Right atrium auricular region (tissue), 2 donors: Measurements from ENCODE around the gene SMAD6. TPM values are rescaled to one million over a fixed set of nuclear protein-coding genes. Genes with fewer than 3 reads are reported as not detected.

Source experiments
- DNase-seq: peaks from one replicate; pipeline ENCODE4 v3.0.0-alpha.2; 2019; ENCODE audit warnings: low spot score
- H3K27ac ChIP-seq, 2 donors: fragments of 200-600 bp; sonication (generic); 1 replicate in 1 of 2; 2 replicates in 1 of 2; pipeline ENCODE4 v1.5.1; 2016 to 2019
- H3K27me3 ChIP-seq, 2 donors: fragments of 200-600 bp; sonication (generic); one replicate each; pipeline versions ENCODE4 v1.5.1 to v1.6.0; 2017 to 2019
- H3K36me3 ChIP-seq: fragments of 200-600 bp; sonication (generic); one replicate; pipeline ENCODE4 v1.5.1; 2016
- H3K4me1 ChIP-seq, 2 donors: fragments of 200-600 bp; sonication (generic); one replicate each; pipeline versions ENCODE4 v1.5.1 to v1.6.0; 2017 to 2019
- H3K4me3 ChIP-seq, 2 donors: fragments of 200-600 bp; sonication (generic); 1 replicate in 1 of 2; 2 replicates in 1 of 2; pipeline ENCODE4 v1.5.1; 2017 to 2019; ENCODE audit warnings: mild to moderate bottlenecking in 1 of 2, moderate library complexity in 1 of 2
- H3K9me3 ChIP-seq, 2 donors: fragments of 200-600 bp; sonication (generic); one replicate each; pipeline ENCODE4 v1.5.1; 2019
- total RNA-seq, 2 donors: library from RNA; depleted of rRNA; stranded (reverse); fragments of >200 nt; gene quantifications; one replicate each; pipeline ENCODE4 v1.1.0, GENCODE V29; 2016
- TF ChIP-seq, protein P1 (sequence below), 2 donors: fragments of 200-600 bp; sonication (generic); IDR thresholded peaks; one replicate each; pipeline ENCODE4 v1.5.1; 2019; ENCODE audit warnings: antibody characterized with exemption in 2 of 2

SMAD6 gene
- total RNA-seq, 2 donors from 2014 or later = 20.8 to 104 TPM

DNA sequence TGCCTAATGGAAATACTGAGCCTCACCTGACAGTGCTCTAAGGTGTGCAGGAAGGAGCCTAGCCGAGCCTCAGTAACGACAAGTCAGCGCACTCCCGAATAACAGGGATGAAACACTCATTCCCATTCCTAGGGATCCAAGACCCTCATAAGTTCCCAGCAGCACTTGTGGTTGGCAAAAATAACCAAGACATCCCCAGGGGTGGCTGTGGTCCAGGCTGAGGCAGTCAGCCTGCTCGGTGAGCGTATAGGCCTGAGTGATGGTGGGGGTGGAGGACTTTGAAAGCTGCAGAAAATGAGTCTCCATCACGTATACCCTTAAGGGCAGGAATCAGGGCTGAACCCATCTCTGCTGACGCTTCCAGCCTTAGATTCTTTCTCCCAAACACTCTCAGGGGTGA lies 120.1 kb downstream of the SMAD6 start:
- no peaks in the 10 kb centered on the region for H3K9me3 ChIP-seq
- no peak overlapping the region for H3K27ac ChIP-seq
- H3K27me3 ChIP-seq = no peaks in the 10 kb centered on the region
- TF ChIP-seq, protein P1, sequence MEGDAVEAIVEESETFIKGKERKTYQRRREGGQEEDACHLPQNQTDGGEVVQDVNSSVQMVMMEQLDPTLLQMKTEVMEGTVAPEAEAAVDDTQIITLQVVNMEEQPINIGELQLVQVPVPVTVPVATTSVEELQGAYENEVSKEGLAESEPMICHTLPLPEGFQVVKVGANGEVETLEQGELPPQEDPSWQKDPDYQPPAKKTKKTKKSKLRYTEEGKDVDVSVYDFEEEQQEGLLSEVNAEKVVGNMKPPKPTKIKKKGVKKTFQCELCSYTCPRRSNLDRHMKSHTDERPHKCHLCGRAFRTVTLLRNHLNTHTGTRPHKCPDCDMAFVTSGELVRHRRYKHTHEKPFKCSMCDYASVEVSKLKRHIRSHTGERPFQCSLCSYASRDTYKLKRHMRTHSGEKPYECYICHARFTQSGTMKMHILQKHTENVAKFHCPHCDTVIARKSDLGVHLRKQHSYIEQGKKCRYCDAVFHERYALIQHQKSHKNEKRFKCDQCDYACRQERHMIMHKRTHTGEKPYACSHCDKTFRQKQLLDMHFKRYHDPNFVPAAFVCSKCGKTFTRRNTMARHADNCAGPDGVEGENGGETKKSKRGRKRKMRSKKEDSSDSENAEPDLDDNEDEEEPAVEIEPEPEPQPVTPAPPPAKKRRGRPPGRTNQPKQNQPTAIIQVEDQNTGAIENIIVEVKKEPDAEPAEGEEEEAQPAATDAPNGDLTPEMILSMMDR (IDR thresholded peaks at IDR 0.05) = no peak
- no peak for DNase-seq
- no peaks in the 10 kb centered on the region for H3K36me3 ChIP-seq
- H3K4me3 ChIP-seq = no peak overlapping the region
- no peaks in the 10 kb centered on the region for H3K4me1 ChIP-seq

DNA sequence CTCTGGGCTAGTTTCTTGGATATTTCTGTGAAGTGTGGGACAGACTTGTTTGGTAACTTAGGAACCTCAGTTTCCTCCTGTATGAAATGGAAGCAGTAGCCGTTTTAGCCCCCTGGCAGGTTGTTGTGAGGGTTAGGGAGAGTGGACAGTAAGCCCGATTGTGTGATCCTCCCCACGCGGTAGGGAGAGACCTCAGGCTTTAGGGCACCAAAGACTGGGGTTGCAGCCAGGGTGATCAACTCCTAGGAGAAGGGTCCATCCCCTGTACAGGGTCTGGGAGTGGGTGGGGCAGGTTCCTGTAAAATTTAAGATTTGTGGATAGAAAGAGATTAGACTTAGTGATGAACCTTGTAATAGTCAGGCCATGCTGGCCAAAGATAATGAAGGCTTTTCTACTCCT lies 120.5 kb downstream of the SMAD6 start:
- TF ChIP-seq, protein P1 (IDR thresholded peaks at IDR 0.05) = no peak
- H3K27me3 ChIP-seq = no peaks in the 10 kb centered on the region
- H3K9me3 ChIP-seq = no peaks in the 10 kb centered on the region
- no peak overlapping the region for H3K4me3 ChIP-seq
- DNase-seq = no peak
- no peak overlapping the region for H3K27ac ChIP-seq
- H3K36me3 ChIP-seq = no peaks in the 10 kb centered on the region
- no peaks in the 10 kb centered on the region for H3K4me1 ChIP-seq

DNA sequence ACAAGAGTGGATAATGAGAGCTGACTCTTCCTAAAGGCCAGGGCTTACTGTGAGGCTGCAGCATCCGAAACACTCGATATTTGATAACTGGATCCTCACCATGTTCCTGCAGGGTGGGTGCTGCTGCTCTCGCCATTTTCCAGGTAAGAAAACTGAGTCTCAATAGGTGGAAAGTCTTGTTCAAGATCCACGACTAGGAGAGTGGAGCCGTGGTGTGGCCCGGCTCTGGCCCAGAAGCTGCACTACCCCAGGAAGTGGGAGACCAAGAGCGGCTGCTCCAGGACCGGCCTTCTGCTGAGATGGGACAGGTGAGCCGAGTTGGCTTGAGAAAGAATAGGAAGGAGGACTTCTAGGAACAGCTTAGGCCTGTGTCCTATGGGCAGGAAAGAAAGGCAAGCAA lies 121.6 kb downstream of the SMAD6 start:
- H3K9me3 ChIP-seq = no peaks in the 10 kb centered on the region
- H3K4me1 ChIP-seq = no peaks in the 10 kb centered on the region
- no peak overlapping the region for H3K4me3 ChIP-seq
- TF ChIP-seq, protein P1 (IDR thresholded peaks at IDR 0.05) = no peak
- DNase-seq = no peak
- no peaks in the 10 kb centered on the region for H3K27me3 ChIP-seq
- no peak overlapping the region for H3K27ac ChIP-seq
- H3K36me3 ChIP-seq = no peaks in the 10 kb centered on the region

DNA sequence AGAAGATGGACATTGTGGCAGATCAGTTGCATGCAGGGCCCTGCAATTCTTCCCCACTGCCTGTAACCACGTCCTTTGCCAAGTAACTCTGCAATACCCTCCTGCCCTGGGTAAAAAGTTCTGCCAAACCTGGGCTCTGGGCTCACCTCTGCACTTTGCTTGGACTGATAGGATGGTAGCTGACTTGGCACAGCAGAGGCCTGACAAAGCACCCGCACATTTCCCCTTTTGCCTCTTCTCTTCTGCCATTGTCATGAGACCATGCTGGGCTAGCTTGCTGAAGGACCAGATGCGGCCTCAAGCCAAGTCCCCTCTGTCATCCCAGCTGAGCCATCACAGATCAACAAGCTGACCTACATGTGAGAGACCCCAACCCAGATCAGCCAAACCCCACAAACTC lies 122.4 kb downstream of the SMAD6 start:
- Histone ChIP-seq H3K4me1 (no peaks in the 10 kb centered on the region), H3K36me3 (no peaks in the 10 kb centered on the region)
- TF ChIP-seq, protein P1 (IDR thresholded peaks at IDR 0.05) = no peak

DNA sequence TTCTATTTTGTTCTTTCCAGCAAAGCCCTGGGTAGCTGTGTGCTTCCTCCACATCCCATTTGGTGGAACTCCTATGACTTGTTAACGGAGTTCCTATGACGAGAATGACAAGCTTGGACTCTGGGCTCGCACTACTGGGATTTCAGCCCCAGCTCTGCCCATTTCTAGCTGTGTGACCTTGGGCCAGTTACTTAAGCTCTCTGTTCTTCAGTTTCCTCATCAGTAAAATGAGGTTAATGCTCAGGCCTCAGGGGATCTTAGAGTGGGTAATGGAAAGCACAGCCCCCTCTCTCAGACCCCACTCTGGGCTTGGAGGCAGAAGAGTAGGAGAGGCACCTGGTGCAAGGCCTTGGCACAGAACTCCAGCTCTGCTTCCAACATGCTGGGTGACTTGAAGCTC lies 123.1 kb downstream of the SMAD6 start:
- DNase-seq = no peak

More for the DNA sequence above, 122.4 kb downstream of the SMAD6 start:
- H3K27me3 ChIP-seq = no peaks in the 10 kb centered on the region
- H3K27ac ChIP-seq = no peak overlapping the region
- DNase-seq = no peak
- H3K9me3 ChIP-seq = no peaks in the 10 kb centered on the region
- H3K4me3 ChIP-seq = no peak overlapping the region

DNA sequence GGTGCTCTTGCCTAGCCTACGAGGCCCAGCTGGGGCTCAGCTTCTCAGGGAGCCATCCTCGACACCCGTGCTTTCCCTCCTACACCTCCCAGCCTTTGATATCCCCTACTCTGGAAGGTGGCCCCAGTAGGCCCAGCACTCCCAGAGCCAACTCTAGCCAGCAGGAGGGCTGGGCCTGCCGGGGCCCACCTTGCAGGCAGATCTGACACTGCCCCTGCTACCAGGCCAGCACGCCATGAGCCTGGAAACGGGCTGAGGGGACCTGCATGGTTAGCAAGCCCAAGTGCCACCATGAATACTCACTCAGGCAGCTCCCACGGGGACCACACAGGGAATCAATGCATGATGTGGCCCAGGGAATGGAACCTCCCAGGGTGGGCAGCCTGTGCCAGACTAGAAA lies 123.7 kb downstream of the SMAD6 start:
- no peaks in the 10 kb centered on the region for H3K27me3 ChIP-seq
- H3K4me1 ChIP-seq = peaks cover 0 to 11% of the 10 kb centered on the region in 2 donors
- DNase-seq = no peak
- no peaks in the 10 kb centered on the region for H3K36me3 ChIP-seq
- H3K4me3 ChIP-seq = no peak overlapping the region
- no peak overlapping the region for H3K27ac ChIP-seq
- TF ChIP-seq, protein P1 (IDR thresholded peaks at IDR 0.05) = no peak
- H3K9me3 ChIP-seq = no peaks in the 10 kb centered on the region

More for the DNA sequence above, 123.1 kb downstream of the SMAD6 start:
- H3K4me3 ChIP-seq = no peak overlapping the region
- TF ChIP-seq, protein P1 (IDR thresholded peaks at IDR 0.05) = no peak
- H3K27ac ChIP-seq = no peak overlapping the region
- H3K36me3 ChIP-seq = no peaks in the 10 kb centered on the region
- H3K9me3 ChIP-seq = no peaks in the 10 kb centered on the region
- H3K4me1 ChIP-seq = peaks cover 0 to 5% of the 10 kb centered on the region in 2 donors
- no peaks in the 10 kb centered on the region for H3K27me3 ChIP-seq
